Mesothelial cell of epicardium (in vitro differentiated cells): ENCODE results near the gene RPS6KA1. TPM values are rescaled to one million over a fixed set of nuclear protein-coding genes. Genes with fewer than 3 reads are reported as not detected.
A peak's percentile ranks its signal among the peaks of the same experiment; 100 is the strongest.
"Not testable (repeated sequence)": the region's sequence is repeated elsewhere in the genome, so short reads cannot be mapped to it uniquely, and the experiment has no call there.

Experiments used
- DNase-seq, 2 experiments: peaks; one replicate each; pipeline ENCODE4 v3.0.0; 2021; ENCODE audit warnings: low spot score in 2 of 2; ENCODE audit not compliant: unreplicated experiment in 2 of 2
- H3K27ac Mint-ChIP-seq: 2 replicates; pipeline ENCODE4 v1.8.0; 2021; ENCODE audit warnings: mixed read lengths
- H3K27me3 Mint-ChIP-seq: 2 replicates; pipeline ENCODE4 v1.8.0; 2021; ENCODE audit warnings: low read depth, mixed read lengths
- H3K36me3 Mint-ChIP-seq: 2 replicates; pipeline ENCODE4 v1.8.0; 2021; ENCODE audit warnings: mixed read lengths
- H3K4me1 Mint-ChIP-seq: 2 replicates; pipeline ENCODE4 v1.8.0; 2021; ENCODE audit warnings: mixed read lengths
- H3K4me3 Mint-ChIP-seq: 2 replicates; pipeline ENCODE4 v1.8.0; 2021; ENCODE audit warnings: mild to moderate bottlenecking, moderate library complexity, mixed read lengths
- H3K9me3 Mint-ChIP-seq: 2 replicates; pipeline ENCODE4 v1.8.0; 2021; ENCODE audit warnings: mixed read lengths
- CTCF ChIP-seq: fragments of 200-600 bp; sonication (generic); IDR thresholded peaks from one replicate; pipeline ENCODE4 v1.5.0; 2021; ENCODE audit warnings: antibody characterized with exemption; ENCODE audit not compliant: unreplicated experiment
- total RNA-seq: library from RNA; stranded (reverse); gene quantifications from 3 replicates; pipeline ENCODE4 v1.2.1, GENCODE V29; 2021

The RPS6KA1 gene
- total RNA-seq, 1 donor from 2014 or later = 20.2 TPM

GRCh38 chr1:26585471-26585870, 55.9 kb downstream of the RPS6KA1 start:
- Mint-ChIP-seq H3K9me3 (peaks cover 5% of the 10 kb centered on the region), H3K27ac (no peak overlapping the region), H3K4me3 (no peak overlapping the region), H3K4me1 (no peaks in the 10 kb centered on the region), H3K27me3 (no peaks in the 10 kb centered on the region), H3K36me3 (no peaks in the 10 kb centered on the region)
- DNase-seq = no peak
- TF ChIP-seq CTCF = no peak

GRCh38 chr1:26593385-26593784, 63.8 kb downstream of the RPS6KA1 start:
- no peak for TF ChIP-seq CTCF
- Mint-ChIP-seq H3K4me1 (no peaks in the 10 kb centered on the region), H3K27ac (no peak overlapping the region), H3K36me3 (no peaks in the 10 kb centered on the region), H3K4me3 (no peak overlapping the region), H3K27me3 (no peaks in the 10 kb centered on the region), H3K9me3 (peaks cover 5% of the 10 kb centered on the region)
- DNase-seq = no peak

DNA sequence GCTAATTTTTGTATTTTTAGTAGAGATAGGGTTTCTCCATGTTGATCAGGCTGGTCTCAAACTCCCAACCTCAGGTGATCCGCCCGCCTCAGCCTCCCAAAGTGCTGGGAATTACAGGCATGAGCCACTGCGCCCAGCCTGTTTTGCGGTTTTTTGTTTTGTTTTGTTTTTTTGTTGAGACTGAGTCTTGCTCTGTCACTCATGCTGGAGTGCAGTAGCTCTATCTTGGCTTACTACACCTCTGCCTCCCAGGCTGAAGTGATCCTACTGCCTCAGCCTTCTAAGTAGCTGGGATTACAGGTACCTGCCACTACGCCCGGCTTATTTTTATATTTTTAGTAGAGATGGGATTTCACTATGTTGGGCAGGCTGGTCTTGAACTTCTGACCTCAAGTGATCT, 65.0 kb downstream of the RPS6KA1 start:
- DNase-seq, H3K27me3 Mint-ChIP-seq, H3K9me3 Mint-ChIP-seq, H3K4me3 Mint-ChIP-seq, H3K4me1 Mint-ChIP-seq, H3K27ac Mint-ChIP-seq, H3K36me3 Mint-ChIP-seq: not testable (repeated sequence)

DNA sequence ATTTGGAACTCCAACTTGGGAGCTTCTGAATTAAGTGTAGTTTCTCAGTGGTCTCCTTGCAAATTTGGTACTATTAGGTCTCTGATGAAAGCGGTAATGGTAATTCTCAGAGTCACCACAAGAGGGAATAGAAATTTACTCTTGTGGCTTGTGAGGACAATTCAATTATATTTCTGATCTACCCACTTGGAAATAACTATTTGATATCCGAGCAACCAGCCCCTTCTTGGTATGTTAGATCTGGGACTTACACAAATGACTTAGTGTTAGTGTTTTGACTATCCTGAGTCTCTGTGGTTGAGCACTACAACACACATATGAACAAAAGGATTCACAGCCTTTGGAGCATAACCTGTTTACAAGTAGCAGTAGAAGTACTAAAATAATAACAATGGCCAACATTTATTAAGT, 68.1 kb downstream of the RPS6KA1 start:
- Mint-ChIP-seq H3K4me3 (no peak overlapping the region), H3K36me3 (no peaks in the 10 kb centered on the region), H3K27ac (no peak overlapping the region), H3K27me3 (no peaks in the 10 kb centered on the region), H3K4me1 (peaks cover 7% of the 10 kb centered on the region), H3K9me3 (no peaks in the 10 kb centered on the region)
- peak; percentile 91 for TF ChIP-seq CTCF
- no peak for DNase-seq

DNA sequence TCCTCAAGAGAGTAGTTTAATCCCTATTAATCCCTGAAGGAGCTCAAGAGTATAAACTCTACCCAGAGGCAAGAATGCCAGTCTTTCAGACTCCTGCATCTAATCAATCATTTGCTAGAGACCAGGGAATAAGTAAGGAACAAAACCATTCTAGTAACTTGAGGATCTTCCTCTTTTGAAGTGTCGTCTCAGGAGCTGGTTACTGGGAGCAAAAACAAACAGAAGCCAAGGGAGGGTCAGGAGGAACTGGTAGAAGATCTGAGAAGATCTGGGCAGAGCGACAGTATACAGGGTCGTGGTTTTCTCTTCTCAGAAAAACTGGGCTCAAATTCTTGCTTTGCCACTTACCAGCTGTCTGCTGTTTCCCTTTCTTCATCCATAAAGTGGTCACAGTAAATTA, 69.3 kb downstream of the RPS6KA1 start:
- DNase-seq = no peak
- no peak for TF ChIP-seq CTCF
- Mint-ChIP-seq H3K36me3 (no peaks in the 10 kb centered on the region), H3K4me1 (peaks cover 11% of the 10 kb centered on the region), H3K4me3 (no peak overlapping the region), H3K9me3 (no peaks in the 10 kb centered on the region), H3K27ac (no peak overlapping the region), H3K27me3 (no peaks in the 10 kb centered on the region)

DNA sequence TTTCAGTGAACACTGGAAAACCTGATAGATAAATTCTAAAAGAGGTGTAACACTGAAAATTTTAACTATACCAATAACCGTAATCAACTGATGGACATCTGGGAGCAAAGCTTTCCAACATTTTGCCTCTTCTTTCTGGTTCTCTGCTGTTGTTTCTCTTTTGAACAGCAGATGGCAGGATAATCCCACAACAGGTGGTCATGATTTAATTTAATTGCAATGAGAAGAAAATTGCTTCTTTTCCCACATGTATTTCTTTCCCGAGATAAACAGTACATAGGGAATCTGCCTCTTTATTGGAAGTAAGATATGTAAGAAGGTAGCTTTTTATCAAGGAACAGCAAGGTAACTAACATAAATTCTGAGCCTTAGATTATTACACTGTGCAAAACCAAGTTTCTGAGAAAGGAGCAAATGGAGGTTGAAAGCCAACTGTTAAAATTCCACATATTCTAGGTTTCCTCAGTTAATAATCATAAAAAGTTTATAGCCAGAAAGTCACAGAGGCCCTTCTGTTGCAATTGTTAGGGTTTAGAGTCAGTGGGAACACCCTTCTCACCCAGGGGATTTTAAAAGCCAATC, 72.9 kb downstream of the RPS6KA1 start:
- Mint-ChIP-seq H3K36me3 (no peaks in the 10 kb centered on the region), H3K4me3 (no peak overlapping the region), H3K27me3 (no peaks in the 10 kb centered on the region), H3K4me1 (peaks cover 21% of the 10 kb centered on the region), H3K9me3 (no peaks in the 10 kb centered on the region), H3K27ac (no peak overlapping the region)
- peak; percentile 73 for TF ChIP-seq CTCF
- no peak for DNase-seq
